Fibroblast of lung (primary cell): ENCODE data around the gene PCDHGC3. TPM values are rescaled to one million over a fixed set of nuclear protein-coding genes. Genes with fewer than 3 reads are reported as not detected.

Experiments used
- DNase-seq, 2 donors: peaks; one replicate each; pipeline versions ENCODE4 v3.0.0 to v3.0.0-alpha.2; 2010; ENCODE audit warnings: low read depth in 2 of 2
- H2AFZ ChIP-seq: 2 replicates; pipeline ENCODE4 v1.5.1; 2012; ENCODE audit warnings: low read length, control low read depth, inconsistent platforms
- H3K27ac ChIP-seq: 2 replicates; pipeline ENCODE4 v1.5.1; 2011; ENCODE audit warnings: low read length, control low read depth; ENCODE audit not compliant: insufficient read depth
- H3K27me3 ChIP-seq: 2 replicates; pipeline ENCODE4 v1.5.1; 2011; ENCODE audit warnings: mild to moderate bottlenecking, low read length; ENCODE audit not compliant: control insufficient read depth, insufficient read depth
- H3K36me3 ChIP-seq: 2 replicates; pipeline ENCODE4 v1.5.1; 2011; ENCODE audit warnings: low read length; ENCODE audit not compliant: control insufficient read depth, insufficient read depth
- H3K4me1 ChIP-seq: 2 replicates; pipeline ENCODE4 v1.5.1; 2011; ENCODE audit warnings: low read length; ENCODE audit not compliant: control insufficient read depth, insufficient read depth; ENCODE audit errors: extremely low read depth
- H3K4me2 ChIP-seq: 2 replicates; pipeline ENCODE4 v1.5.1; 2011; ENCODE audit warnings: low read length, control low read depth; ENCODE audit not compliant: insufficient read depth; ENCODE audit errors: extremely low read depth
- H3K4me3 ChIP-seq, 4 experiments: fragments of 200-600 bp in 1 of 4; sonication (generic) in 1 of 4; replicated peaks in 1 of 4; 2 replicates each; pipeline ENCODE4 v1.5.1; 2011 to 2016; ENCODE audit warnings: low read length in 4 of 4, low read depth in 3 of 4, mild to moderate bottlenecking in 3 of 4, control low read depth in 2 of 4, inconsistent platforms in 1 of 4, mixed read lengths in 1 of 4; ENCODE audit not compliant: insufficient read depth in 1 of 4; ENCODE audit errors: control extremely low read depth in 1 of 4
- H3K79me2 ChIP-seq: 2 replicates; pipeline ENCODE4 v1.5.1; 2012; ENCODE audit warnings: mild to moderate bottlenecking, low read length, inconsistent platforms; ENCODE audit not compliant: control insufficient read depth, insufficient read depth
- H3K9ac ChIP-seq: 2 replicates; pipeline ENCODE4 v1.5.1; 2011; ENCODE audit warnings: mild to moderate bottlenecking, low read length, control low read depth; ENCODE audit not compliant: insufficient read depth
- H3K9me3 ChIP-seq: 2 replicates; pipeline ENCODE4 v1.5.1; 2012; ENCODE audit warnings: low read depth, low read length; ENCODE audit not compliant: control insufficient read depth, insufficient read depth
- H4K20me1 ChIP-seq: 2 replicates; pipeline ENCODE4 v1.5.1; 2011; ENCODE audit warnings: low read length; ENCODE audit not compliant: control insufficient read depth, insufficient read depth; ENCODE audit errors: extremely low read depth
- CTCF ChIP-seq, 2 donors: IDR thresholded peaks in 1 of 2; conservative IDR thresholded peaks in 1 of 2; 1 replicate in 1 of 2; 2 replicates in 1 of 2; pipeline ENCODE4 v1.5.1; 2011 to 2012; ENCODE audit warnings: low read length in 2 of 2, control low read depth in 1 of 2, inconsistent platforms in 1 of 2, low read depth in 1 of 2, mild to moderate bottlenecking in 1 of 2
- EZH2 ChIP-seq: IDR thresholded peaks from 2 replicates; pipeline ENCODE4 v1.5.1; 2012; ENCODE audit warnings: low read length, control low read depth, mild to moderate bottlenecking; ENCODE audit errors: missing control alignments
- polyA plus RNA-seq, 2 donors: library from polyadenylated mRNA; depleted of rRNA in 1 of 2; stranded (reverse) in 1 of 2; unstranded in 1 of 2; fragments of >200 nt; gene quantifications; 2 replicates each; pipeline ENCODE4 v1.2.1, GENCODE V29; 2011 to 2012; ENCODE audit warnings: missing spikeins in 1 of 2
- total RNA-seq: library from RNA; depleted of rRNA; stranded (reverse); fragments of >200 nt; gene quantifications from 2 replicates; pipeline ENCODE4 v1.2.1, GENCODE V29; 2014

Gene PCDHGC3
- total and polyA plus RNA-seq, 2 donors (not counting 1 experiment from before 2014, with no cell fraction given): 59.0 to 109 TPM

DNA sequence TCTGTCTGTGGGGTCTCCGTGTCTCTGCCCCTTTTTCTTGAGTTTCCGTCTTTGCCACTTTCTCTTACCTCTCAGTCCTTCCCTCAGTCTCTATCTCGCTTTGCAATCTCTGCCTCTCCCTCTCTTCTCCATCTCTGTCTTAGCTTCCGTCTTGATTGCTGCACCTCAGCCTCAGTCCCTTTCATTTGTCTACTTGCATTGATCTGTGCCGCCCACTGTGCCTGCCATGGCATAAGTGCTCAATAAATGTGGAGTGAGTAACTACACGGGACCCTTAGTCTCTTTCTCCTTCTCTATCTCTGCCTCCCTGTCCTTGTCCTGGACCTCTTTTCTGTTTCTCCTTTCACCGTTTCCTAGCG is 19.7 kb downstream of the PCDHGC3 start:
- Histone ChIP-seq H4K20me1 (no peaks in the 10 kb centered on the region), H3K4me3 (no peak overlapping the region), H3K9ac (no peak overlapping the region), H3K36me3 (peaks cover 16% of the 10 kb centered on the region), H3K79me2 (peaks cover 13% of the 10 kb centered on the region), H3K27ac (no peak overlapping the region), H3K27me3 (no peaks in the 10 kb centered on the region), H2AFZ (no peak overlapping the region), H3K4me1 (peaks cover 9% of the 10 kb centered on the region), H3K4me2 (no peak overlapping the region), H3K9me3 (no peaks in the 10 kb centered on the region)
- TF ChIP-seq EZH2 (no peak), CTCF (conservative IDR thresholded peaks at IDR 0.05 in 1 of 2, IDR thresholded peaks at IDR 0.05 in 1 of 2; ENCODE audit: low read depth in 1 of 2, low read length in 2 of 2) (no peak)
- no peak for DNase-seq

DNA sequence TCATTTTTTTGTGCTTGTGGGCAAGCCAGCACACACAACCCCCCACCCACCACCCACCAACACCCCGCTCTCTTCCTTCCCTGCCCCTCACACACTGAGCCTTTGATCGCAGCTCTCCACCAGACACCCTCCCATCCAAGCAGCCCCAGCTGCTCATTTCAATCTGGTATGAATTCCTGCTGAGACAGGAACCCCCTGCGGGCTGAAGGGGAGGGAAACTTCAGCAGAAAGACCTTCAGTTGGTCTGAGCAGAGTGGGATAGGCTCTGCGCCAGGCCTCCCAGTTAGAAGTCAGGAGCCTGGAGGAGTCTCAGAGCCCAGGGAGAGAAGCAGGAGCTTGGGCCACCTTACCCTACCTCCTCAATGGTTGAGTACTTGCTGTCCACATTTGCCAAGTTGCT is 20.3 kb downstream of the PCDHGC3 start:
- no peaks in the 10 kb centered on the region for H3K9me3 ChIP-seq
- TF ChIP-seq EZH2 (no peak), CTCF (conservative IDR thresholded peaks at IDR 0.05 in 1 of 2, IDR thresholded peaks at IDR 0.05 in 1 of 2; ENCODE audit: low read depth in 1 of 2, low read length in 2 of 2) (no peak)
- peak in 1 of 2 donors; percentile 65 for DNase-seq
- H3K4me3 ChIP-seq: no peak overlapping the region
- H3K4me1 ChIP-seq: peaks cover 9% of the 10 kb centered on the region
- no peak overlapping the region for H3K4me2 ChIP-seq
- H3K27ac ChIP-seq: no peak overlapping the region
- H3K79me2 ChIP-seq: peaks cover 7% of the 10 kb centered on the region
- peaks cover 15% of the 10 kb centered on the region for H3K36me3 ChIP-seq
- H3K9ac ChIP-seq: no peak overlapping the region
- H3K27me3 ChIP-seq: no peaks in the 10 kb centered on the region
- H4K20me1 ChIP-seq: no peaks in the 10 kb centered on the region
- no peak overlapping the region for H2AFZ ChIP-seq

GRCh38 chr5:141501761-141502160 is 26.0 kb downstream of the PCDHGC3 start:
- Histone ChIP-seq H2AFZ (no peak overlapping the region), H3K36me3 (peaks cover 7% of the 10 kb centered on the region), H3K4me1 (peaks cover 2% of the 10 kb centered on the region), H3K4me2 (no peak overlapping the region), H3K27ac (no peak overlapping the region), H3K79me2 (no peaks in the 10 kb centered on the region), H3K9me3 (no peaks in the 10 kb centered on the region), H3K4me3 (no peak overlapping the region), H4K20me1 (no peaks in the 10 kb centered on the region), H3K9ac (no peak overlapping the region), H3K27me3 (no peaks in the 10 kb centered on the region)
- TF ChIP-seq CTCF (conservative IDR thresholded peaks at IDR 0.05 in 1 of 2, IDR thresholded peaks at IDR 0.05 in 1 of 2; ENCODE audit: low read depth in 1 of 2, low read length in 2 of 2): no peak
- no peak for TF ChIP-seq EZH2
- no peak for DNase-seq
